GM12801 (cell line): Measurements from ENCODE around the gene SLC39A10.

Source experiments
- TF ChIP-seq, protein P1 (sequence below): IDR thresholded peaks from one replicate; pipeline ENCODE4 v1.5.1; 2011; ENCODE audit warnings: control low read depth; ENCODE audit not compliant: insufficient read length; ENCODE audit errors: extremely low read depth

Gene SLC39A10

GRCh38 chr2:195656859-195657633 is at the start of gene SLC39A10:
SLC39A10 (plus strand) TSS chr2:195657226; CDS start chr2:195680043, 22,817 bp downstream.
- TF ChIP-seq, protein P1, sequence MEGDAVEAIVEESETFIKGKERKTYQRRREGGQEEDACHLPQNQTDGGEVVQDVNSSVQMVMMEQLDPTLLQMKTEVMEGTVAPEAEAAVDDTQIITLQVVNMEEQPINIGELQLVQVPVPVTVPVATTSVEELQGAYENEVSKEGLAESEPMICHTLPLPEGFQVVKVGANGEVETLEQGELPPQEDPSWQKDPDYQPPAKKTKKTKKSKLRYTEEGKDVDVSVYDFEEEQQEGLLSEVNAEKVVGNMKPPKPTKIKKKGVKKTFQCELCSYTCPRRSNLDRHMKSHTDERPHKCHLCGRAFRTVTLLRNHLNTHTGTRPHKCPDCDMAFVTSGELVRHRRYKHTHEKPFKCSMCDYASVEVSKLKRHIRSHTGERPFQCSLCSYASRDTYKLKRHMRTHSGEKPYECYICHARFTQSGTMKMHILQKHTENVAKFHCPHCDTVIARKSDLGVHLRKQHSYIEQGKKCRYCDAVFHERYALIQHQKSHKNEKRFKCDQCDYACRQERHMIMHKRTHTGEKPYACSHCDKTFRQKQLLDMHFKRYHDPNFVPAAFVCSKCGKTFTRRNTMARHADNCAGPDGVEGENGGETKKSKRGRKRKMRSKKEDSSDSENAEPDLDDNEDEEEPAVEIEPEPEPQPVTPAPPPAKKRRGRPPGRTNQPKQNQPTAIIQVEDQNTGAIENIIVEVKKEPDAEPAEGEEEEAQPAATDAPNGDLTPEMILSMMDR, result no peak

DNA sequence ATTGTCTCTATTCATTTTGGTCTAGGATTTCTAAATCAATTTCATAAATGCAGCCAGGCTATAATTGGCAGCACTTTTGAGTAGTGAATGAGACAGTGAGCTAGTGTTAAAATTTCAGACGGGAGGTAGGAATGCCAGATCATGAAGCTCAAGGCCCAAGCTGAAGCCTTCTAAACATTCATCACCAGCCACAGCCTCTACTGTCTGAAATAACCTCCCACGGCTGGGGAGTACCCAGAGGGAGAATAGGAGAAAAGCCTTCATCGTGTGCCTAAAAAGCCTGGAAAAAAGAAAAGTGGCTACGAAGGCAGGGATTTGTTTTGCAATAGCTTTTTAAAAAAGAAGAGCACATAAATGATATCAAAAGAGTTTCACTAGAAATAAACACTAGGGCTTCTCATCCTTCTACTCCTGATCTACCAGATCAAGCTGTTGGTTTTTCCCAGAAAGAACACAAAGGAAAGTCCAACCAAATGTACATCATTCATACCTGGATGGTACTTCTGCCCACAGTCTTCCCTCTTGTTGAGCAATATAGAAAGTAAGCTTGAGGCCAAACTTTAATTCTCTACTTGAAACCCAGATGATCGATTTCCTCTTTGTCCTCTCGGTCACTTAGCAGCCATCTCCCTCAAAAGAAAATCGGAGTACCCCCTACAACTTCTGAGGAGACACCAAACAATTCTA is 48.1 kb upstream of the SLC39A10 start:
- TF ChIP-seq, protein P1, result no peak

DNA sequence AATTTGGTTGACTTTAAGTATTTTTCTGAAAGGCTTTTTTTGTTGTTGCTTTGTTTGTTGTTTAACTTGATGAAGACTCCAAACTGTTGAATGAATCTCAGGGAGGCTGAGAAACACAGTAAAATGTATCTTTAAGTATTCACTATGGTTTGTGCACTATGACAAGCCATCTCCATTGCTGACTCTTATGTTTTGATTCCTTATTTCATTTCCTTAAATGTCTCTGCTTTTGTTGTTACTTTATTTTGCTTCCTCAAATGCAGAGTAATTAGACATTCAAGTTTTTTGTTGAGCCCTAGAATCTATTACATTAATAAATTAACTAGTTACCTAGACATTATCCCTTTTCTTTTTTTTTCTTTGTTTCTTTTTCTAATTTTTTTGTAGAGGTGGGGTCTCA is 46.3 kb upstream of the SLC39A10 start:
- TF ChIP-seq, protein P1, result no peak

DNA sequence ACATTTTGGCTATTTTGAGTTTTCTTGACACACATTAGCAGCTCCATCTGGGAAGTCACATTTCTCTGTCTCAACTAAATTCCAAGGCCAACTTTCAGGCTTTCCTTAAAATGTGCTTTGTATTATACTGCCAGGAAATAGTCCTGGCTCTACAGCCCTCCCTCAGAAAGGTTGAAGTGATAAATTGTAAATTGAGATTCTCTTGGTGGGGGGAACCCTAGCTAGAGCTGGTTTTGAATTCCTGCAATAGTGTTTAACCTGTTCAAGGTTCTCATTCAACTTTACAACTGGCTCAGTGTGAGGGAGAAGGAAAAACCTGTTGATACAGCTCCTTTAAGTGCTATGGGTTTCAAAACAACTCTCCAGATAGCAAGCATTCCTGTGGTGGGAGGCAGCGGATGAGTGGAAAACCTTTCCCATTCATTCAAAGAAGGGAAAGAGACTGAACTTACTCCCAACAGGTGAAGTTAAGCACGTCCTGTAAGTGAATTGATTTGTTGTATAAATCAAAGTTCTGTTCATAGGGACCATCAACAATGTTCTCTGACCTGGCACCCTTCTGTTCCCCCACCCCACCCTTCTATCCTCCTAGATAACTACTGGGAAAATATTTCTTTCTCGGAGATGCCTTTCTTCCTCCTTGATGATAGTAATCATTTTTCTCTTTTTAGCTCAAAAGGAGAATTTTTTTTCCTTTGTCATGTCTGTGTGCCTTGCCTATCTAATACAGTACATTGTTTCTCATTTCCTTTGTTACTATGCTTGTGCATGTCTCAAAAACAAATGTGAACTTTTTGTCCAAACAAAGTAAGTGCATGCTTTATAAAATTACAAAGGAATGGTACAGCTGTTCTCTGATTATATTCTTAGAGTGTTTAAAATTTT is 44.2 kb upstream of the SLC39A10 start:
- TF ChIP-seq, protein P1, result no peak

GRCh38 chr2:195613922-195614321 is 43.1 kb upstream of the SLC39A10 start:
- TF ChIP-seq, protein P1, result no peak

DNA sequence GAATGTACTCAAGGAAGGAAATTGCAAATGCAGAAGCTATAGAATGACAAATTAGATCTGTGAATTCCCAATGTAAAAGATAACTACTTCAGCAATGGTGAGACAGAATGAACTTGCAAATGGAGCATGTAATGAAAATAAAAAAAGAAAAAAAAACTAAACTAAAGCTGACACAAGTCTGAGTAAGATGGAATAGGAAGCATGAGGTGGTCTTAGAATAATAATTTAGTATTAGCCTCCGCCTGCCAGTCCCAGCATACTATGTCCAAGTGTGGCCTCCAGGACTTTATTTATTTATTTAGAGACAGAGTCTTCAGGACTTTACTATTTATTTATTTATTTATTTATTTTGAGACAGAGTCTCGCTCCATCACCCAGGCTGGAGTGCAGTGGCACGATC is 37.4 kb upstream of the SLC39A10 start:
- TF ChIP-seq, protein P1, result no peak

GRCh38 chr2:195620501-195620900 is 36.5 kb upstream of the SLC39A10 start:
- TF ChIP-seq, protein P1, result no peak
